Measurements from ENCODE around the gene BRAT1.

The BRAT1 gene

DNA sequence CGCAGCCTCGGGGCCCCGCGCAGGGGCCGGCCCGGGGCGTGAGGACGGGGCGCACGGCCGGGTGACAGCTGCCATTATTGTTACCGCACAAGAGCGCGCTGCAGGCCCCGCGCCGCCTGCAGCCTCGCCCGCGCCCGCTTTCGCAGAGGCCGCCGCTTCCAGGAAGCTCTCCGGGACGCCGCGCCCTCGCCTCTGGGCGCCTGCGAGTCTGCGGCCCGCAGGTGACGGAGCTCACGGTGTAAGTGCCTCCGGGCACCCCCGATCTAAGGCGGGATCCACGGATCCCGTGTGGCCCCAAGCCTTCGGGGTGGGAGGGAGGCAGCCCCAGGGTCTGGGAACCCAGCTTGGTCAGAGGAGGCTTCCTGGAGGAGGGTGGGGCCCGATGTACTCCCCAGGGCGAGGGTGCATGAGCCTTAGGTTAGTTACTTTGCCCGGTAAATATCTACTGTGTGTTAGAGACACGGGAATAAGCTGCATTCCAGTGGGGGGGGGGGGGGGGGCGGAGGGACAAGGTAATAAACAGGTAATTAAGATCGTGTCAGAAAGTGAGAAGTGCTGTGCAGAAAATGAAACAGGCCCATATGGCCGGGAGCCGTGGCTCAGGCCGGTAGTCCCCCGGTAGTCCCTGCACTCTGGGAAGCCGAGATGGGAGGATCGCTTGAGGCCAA is 4.1 kb upstream of the BRAT1 start:
- DNase-seq, result no peak

DNA sequence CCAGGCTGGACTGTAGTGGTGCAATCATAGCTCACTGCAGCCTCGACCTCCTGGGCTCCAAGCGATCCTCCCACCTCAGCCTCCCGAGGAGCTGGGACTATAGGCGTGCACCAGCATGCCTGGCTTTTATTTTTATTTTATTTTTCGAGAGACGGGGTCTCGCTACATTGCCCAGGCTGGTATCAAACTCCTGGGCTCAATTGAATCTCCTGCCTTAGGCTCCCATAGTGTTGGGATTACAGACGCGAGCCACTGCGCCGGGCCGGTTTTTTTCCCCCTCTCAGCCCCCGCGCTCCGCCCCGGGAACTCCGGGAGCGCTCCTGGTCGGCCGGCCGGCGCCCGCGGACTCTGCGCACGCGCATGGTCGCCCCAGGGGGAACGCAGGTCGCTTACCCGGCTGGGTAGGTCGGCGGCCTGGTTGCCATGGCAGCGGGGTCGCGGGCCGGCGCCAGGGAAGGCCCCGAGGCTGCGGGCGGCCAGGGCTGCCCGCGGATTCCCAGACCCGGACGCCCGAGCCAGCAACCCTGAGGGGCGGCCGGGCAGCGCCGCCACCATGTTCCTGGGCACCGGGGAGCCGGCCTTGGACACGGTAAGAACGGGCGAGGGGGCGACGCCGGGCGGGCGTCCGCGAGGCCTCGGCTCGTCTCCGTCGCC is 3.4 kb upstream of the BRAT1 start, which contains the start of gene IQCE:
IQCE (plus strand) TSS at position 351 of the 654 bp plus-strand sequence; CDS start at position 554, 203 bp downstream.
- peak; percentile 94 for DNase-seq

DNA sequence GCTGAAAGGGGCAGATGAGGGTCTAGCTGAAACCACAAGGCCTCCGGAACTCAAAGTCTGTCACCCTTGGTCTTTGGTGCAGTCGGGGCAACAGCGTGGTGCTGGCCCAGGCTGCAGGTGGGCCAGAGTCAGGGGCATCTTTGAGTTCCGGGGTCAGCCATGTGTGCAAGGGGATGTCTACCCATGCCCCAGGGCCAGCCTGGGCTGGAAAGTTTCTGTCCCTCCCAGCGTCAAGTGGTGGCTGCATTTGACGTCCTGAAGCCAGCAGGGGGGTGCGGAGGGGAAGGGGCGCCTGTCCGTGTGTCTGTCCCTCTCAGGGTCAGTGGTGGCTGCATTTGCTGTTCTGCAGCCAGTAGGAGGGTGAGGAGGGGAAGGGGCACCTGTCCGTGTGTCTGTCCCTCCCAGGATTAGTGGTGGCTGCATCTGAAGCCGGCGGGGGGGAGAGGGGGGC is 638 bp downstream of the BRAT1 start:
- DNase-seq, result no peak

DNA sequence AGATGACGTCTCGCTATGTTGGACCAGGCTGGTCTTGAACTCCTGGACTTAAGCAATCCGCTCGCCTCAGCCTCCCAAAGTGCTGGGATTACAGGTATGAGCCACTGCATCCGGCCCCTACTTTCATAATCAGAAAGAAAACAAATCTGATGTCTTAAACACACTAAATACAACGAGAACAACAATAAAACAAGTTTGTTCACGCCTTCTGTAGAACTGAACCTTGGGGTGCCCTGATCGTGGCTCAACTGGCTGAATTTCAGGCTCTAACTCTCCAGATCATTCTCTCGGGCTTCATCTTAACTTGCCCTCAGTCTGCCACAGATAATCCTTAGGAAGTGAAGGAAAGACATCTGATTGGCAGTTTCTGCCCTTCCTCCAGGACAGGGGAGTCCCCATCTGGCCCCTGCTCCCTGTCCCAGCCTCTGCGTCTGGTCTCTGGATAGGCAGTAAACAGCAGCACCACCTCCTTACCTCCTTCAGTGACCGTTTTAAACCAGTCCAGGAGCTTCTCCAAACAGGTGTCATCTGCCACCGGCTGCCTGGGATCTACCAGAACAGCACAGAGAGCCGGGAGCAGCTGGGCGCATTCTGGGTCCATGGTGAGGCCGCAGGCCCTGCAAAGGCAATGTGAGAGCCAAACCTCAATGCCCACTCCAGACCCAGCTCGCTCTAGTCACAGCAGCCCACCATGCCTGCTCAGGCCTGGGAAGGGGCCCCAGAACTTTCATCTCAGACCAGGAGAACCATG is 1.3 kb downstream of the BRAT1 start:
- no peak for DNase-seq

- no peak for DNase-seq
These were observed 2.2 kb downstream of the BRAT1 start for GRCh38 chr7:2553108-2553507.

DNA sequence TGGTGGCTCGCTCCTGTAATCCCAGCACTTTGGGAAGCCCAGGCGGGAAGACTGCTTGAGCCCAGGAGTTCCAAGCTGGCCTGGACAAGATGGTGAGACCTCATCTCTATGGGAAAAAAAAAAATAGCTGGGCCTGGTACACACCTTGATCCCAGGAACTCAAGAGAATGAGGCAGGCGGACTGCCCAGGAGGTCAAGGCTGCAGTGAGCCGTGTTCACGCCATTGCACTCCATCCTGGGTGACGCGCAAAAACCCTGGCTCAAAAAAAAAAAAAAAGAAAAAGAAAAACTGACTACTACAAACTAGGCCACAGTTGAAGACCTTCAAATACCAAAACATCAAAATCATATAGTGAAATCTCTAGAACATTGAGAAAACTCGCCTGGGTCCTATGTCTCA is 3.9 kb downstream of the BRAT1 start:
- no peak for DNase-seq

- DNase-seq, result no peak
These were observed 8.3 kb downstream of the BRAT1 start for GRCh38 chr7:2546776-2547586.

- DNase-seq, result no peak
These were observed 9.4 kb downstream of the BRAT1 start for GRCh38 chr7:2545746-2546425.

GRCh38 chr7:2544541-2545188 is 10.7 kb downstream of the BRAT1 start:
- DNase-seq, result no peak

DNA sequence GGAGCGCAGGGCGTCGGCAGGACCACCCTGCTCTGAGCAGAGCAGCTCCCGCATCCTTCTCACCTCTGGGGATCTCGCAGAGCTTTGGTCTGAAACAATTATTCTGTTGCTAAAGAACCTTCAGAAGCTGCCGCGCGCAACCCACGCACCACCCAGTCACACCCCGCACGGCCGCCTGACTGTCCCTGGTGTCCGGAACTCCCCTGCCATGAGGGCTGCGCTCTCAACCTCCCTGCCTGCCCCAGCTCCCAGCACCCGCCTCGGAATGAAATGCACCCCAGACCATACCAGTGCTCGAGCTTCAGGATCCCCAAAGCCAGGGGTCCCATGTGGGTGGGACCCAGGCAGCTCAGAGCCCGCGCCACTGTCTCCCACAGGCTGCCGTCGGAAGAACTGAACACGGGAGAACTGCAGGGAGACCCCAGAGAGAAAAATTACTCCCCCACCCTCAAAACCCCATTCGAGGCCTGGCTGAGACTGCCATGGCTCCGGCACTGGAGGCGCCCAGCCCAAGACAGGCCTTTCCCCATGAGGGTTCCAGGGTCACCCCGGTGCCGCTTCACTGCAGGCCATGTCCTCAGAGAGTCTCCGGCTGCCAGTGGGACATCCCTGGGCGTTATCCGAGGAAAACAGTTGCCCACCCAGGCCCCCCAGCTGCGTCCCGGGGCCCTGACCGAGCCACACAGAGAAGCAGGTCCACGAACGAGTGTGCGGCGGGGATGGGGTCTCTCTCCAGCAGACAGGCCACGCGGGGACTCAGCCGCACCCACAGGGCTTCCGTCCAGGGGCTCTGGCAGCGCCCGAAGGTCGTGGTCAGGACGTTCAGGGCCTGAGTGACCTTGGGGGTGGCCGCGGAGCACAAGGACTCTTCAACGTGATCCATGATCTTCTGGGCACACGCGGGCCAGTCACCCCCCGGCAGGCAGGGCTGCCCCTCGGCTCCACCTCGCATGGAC is 12.1 kb downstream of the BRAT1 start:
- DNase-seq, result no peak

DNA sequence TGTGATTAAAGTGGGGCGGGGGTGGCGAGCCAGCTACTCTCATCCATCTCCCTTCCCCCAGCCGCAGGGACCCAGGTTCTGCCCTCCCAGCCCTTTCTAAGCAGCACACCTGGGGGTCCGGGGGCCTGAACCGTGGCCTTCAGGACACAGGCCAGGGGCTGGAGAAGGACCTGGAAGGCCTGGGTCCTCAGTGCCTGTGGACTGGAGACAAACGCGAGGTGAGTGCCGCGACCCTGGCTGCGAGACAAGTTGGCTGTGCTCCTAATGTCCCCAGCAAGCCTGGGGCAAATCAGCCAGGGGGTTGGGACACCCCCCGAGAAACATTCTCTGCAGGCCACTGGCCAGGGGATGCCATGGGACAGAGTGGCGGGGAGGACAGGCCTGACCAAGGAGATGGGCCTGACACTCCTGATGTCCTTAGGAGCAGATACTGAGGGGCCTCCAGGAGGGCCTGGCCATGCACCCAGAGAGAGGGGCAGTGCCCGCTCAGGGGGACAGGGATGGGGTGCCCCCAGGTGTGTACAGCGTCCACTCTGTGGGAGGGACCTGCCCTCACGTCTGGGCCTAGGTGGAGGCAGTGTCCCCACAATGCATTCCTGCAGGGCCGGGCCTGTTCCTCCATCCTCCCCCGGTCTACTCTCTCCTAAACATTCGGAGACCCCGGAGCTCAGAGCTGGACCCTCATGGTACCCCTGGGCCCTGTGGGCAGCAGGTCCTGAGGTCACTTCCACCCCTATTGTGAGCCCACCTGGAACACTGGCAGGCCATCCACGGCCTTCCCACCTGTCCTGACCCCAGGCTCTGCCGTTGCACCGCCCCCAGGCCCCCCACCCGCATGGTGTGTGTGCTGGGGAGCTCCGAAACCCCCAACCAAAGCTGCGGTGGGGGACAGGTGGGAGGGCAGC is 13.1 kb downstream of the BRAT1 start:
- DNase-seq, result no peak

DNA sequence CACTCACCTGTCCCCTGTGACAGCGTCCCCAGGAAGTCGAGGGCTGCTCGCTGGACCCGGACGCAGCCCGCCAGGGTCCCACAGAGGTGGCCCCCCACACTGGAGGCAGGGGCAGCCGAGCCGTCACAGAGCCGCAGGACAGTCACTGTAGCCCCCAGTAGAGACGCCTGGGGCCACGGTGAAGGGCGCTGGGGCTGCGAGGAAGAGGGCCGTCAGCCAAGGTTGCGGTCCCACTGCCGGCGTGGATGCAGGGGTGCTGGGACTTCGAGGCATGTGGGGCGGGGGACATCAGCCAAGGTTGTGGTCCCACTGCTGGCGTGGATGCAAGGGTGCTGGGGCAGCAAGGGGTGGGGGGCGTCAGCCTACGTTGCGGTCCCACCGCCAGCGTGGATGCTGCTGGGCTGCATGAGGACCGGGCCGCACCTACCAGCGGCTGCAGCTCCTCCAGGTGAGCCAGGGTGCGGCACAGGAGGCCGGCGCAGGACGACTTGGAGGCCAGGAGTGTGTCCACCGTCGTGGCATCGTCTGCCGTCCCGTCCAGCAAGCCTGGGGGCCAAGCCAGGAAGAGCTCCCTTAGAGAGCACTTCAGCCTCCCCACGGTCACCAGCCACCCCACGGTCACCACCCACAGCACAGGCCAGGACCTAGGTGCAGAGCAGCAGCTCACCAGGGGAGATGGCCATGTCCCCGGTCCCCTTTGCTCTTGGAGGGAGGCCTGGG is 13.9 kb downstream of the BRAT1 start:
- DNase-seq, result no peak

- no peak for DNase-seq
These were observed 14.7 kb downstream of the BRAT1 start for GRCh38 chr7:2540641-2541051.

DNA sequence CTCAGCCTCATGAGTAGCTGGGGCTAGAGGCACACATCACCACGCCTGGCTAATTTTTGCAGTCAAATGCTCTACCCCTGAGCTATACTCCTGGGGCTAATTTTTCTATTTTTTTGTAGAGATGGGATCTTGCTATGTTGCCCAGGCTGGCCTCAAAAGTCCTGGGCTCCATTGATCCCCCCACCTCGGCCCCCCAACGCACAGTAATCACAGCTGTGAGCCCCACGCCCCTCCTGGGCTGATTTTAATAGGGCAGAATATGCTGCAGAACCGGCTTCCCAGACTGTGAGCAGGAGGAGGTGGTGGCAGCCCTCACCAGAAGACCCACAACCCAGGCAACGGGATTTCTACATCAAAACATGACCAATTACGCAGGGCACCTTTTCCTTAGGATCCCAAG is 15.2 kb downstream of the BRAT1 start:
- no peak for DNase-seq

GRCh38 chr7:2539031-2539911 is 16.1 kb downstream of the BRAT1 start:
- no peak for DNase-seq

DNA sequence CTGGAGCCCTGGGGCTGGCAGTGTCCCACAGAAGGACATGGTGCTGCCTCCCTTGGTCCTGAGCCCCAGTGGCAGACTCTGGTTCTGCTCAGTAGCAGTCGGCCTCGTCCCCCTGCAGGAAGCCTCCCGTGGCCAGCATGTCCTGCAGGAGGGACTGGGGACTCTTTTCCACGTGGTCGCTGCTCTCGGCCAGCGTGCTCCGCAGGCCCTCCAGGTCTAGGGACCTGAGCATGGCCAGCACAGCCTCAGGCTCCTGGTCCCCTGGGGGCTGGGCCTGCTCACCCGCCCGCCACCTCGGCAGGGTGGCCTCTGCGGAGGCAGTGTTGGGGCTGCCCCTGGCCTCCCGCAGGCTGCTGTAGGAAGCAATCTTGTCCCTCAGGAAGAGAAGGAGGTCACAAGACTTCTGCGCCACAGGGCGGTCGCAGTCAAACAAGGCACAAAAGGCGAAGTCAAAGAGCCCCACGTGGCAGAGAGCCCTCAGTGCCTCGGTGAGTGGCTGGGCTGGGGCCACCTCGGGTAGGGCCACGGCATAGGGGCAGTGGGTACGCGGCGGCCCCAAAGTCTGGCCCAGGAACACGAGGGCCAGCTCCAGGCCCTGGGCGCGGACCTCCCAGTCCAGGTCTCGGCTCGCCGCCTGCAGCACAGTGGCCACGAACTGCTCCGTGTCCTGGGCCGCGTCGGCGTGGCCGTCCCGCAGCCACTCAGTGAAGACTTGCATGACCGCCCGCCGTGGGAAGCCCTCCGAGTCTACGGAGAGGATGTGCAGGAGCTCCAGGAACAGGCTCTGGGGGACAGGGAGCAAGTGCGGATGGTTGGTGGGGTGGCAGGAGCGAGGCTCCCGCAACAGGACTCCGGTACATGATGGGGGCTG is 17.1 kb downstream of the BRAT1 start:
- no peak for DNase-seq

Measured in eye (tissue), 1 donor.